22Rv1 (cell line): ENCODE data around the gene CACTIN.

ENCODE experiments used
- H3K27ac ChIP-seq: fragments of 450-650 bp; 2 replicates; pipeline ENCODE4 v1.5.1; 2017
- CTCF ChIP-seq: fragments of 450-650 bp; IDR thresholded peaks from 2 replicates; pipeline ENCODE4 v1.5.1; 2017; ENCODE audit warnings: mild to moderate bottlenecking
- ZFX ChIP-seq: fragments of 450-650 bp; IDR thresholded peaks from 2 replicates; pipeline ENCODE4 v1.6.1; 2017; ENCODE audit warnings: antibody characterized with exemption, borderline replicate concordance

Gene CACTIN

GRCh38 chr19:3642987-3643673, 16.5 kb upstream of the CACTIN start:
- TF ChIP-seq ZFX, result no peak
- no peak for TF ChIP-seq CTCF
- peak overlapping the region; percentile 52; the same call in 1 of the 2 replicates for H3K27ac ChIP-seq

GRCh38 chr19:3642296-3642695, 15.7 kb upstream of the CACTIN start:
- no peak for TF ChIP-seq ZFX
- TF ChIP-seq CTCF, result no peak
- peak overlapping the region; percentile 52; the same call in 1 of the 2 replicates for H3K27ac ChIP-seq

GRCh38 chr19:3641515-3642269, 15.1 kb upstream of the CACTIN start:
- no peak overlapping the region; the same call in 1 of the 2 replicates for H3K27ac ChIP-seq

GRCh38 chr19:3639479-3639878, 12.9 kb upstream of the CACTIN start:
- TF ChIP-seq ZFX, result no peak
- no peak for TF ChIP-seq CTCF
- no peak overlapping the region for H3K27ac ChIP-seq

More at GRCh38 chr19:3641515-3642269, 15.1 kb upstream of the CACTIN start:
- TF ChIP-seq CTCF, result no peak
- TF ChIP-seq ZFX, result no peak

- no peak overlapping the region for H3K27ac ChIP-seq
- TF ChIP-seq ZFX, result no peak
- no peak for TF ChIP-seq CTCF
Observed at GRCh38 chr19:3638208-3639193, 11.9 kb upstream of the CACTIN start.

- TF ChIP-seq ZFX (no peak), CTCF (no peak)
- no peak overlapping the region for H3K27ac ChIP-seq
Observed at GRCh38 chr19:3637621-3638020, 11.0 kb upstream of the CACTIN start.
